Measurements from ENCODE around the gene SPECC1. TPM values are rescaled to one million over a fixed set of nuclear protein-coding genes. Genes with fewer than 3 reads are reported as not detected.

Gene SPECC1
- total and polyA plus RNA-seq, 2 donors (not counting 1 experiment from before 2014, with no cell fraction given), result 13.4 to 30.9 TPM

GRCh38 chr17:20202141-20202621 is 193.0 kb downstream of the SPECC1 start:
- H4K20me1 ChIP-seq (ENCODE audit: control insufficient read depth, extremely low read depth, insufficient read depth, low read length), result no peaks in the 10 kb centered on the region
- H3K79me2 ChIP-seq (ENCODE audit: control insufficient read depth, insufficient read depth, low read length), result no peaks in the 10 kb centered on the region
- H3K36me3 ChIP-seq (ENCODE audit: control insufficient read depth, insufficient read depth, low read length), result no peaks in the 10 kb centered on the region
- no peak overlapping the region for H3K27ac ChIP-seq (ENCODE audit: insufficient read depth, low read length)
- no peaks in the 10 kb centered on the region for H3K9me3 ChIP-seq (ENCODE audit: control insufficient read depth, insufficient read depth, low read depth, low read length)
- H2AFZ ChIP-seq (ENCODE audit: low read length), result no peak overlapping the region
- H3K4me3 ChIP-seq (replicated peaks in 1 of 4; ENCODE audit: control extremely low read depth in 1 of 4, insufficient read depth in 1 of 4, low read depth in 3 of 4, low read length in 4 of 4), result no peak overlapping the region
- no peak for DNase-seq (ENCODE audit: low read depth in 2 of 2)
- peaks cover 13% of the 10 kb centered on the region for H3K4me1 ChIP-seq (ENCODE audit: control insufficient read depth, extremely low read depth, insufficient read depth, low read length)
- H3K4me2 ChIP-seq (ENCODE audit: extremely low read depth, insufficient read depth, low read length), result no peak overlapping the region
- no peak overlapping the region for H3K9ac ChIP-seq (ENCODE audit: insufficient read depth, low read length)
- no peaks in the 10 kb centered on the region for H3K27me3 ChIP-seq (ENCODE audit: control insufficient read depth, insufficient read depth, low read length)
- no peak for TF ChIP-seq CTCF (conservative IDR thresholded peaks at IDR 0.05 in 1 of 2, IDR thresholded peaks at IDR 0.05 in 1 of 2; ENCODE audit: low read depth in 1 of 2, low read length in 2 of 2)

GRCh38 chr17:20203018-20203417 is 193.9 kb downstream of the SPECC1 start:
- H3K27me3 ChIP-seq (ENCODE audit: control insufficient read depth, insufficient read depth, low read length), result no peaks in the 10 kb centered on the region
- no peaks in the 10 kb centered on the region for H3K36me3 ChIP-seq (ENCODE audit: control insufficient read depth, insufficient read depth, low read length)
- H3K79me2 ChIP-seq (ENCODE audit: control insufficient read depth, insufficient read depth, low read length), result no peaks in the 10 kb centered on the region
- no peak overlapping the region for H3K4me2 ChIP-seq (ENCODE audit: extremely low read depth, insufficient read depth, low read length)
- H3K4me1 ChIP-seq (ENCODE audit: control insufficient read depth, extremely low read depth, insufficient read depth, low read length), result peaks cover 14% of the 10 kb centered on the region
- H2AFZ ChIP-seq (ENCODE audit: low read length), result no peak overlapping the region
- no peak for DNase-seq (ENCODE audit: low read depth in 2 of 2)
- no peak overlapping the region for H3K27ac ChIP-seq (ENCODE audit: insufficient read depth, low read length)
- H3K9me3 ChIP-seq (ENCODE audit: control insufficient read depth, insufficient read depth, low read depth, low read length), result no peaks in the 10 kb centered on the region
- TF ChIP-seq CTCF (conservative IDR thresholded peaks at IDR 0.05 in 1 of 2, IDR thresholded peaks at IDR 0.05 in 1 of 2; ENCODE audit: low read depth in 1 of 2, low read length in 2 of 2), result no peak
- TF ChIP-seq EZH2 (IDR thresholded peaks at IDR 0.05; ENCODE audit: low read length, missing control alignments), result no peak
- H4K20me1 ChIP-seq (ENCODE audit: control insufficient read depth, extremely low read depth, insufficient read depth, low read length), result no peaks in the 10 kb centered on the region
- no peak overlapping the region for H3K9ac ChIP-seq (ENCODE audit: insufficient read depth, low read length)
- H3K4me3 ChIP-seq (replicated peaks in 1 of 4; ENCODE audit: control extremely low read depth in 1 of 4, insufficient read depth in 1 of 4, low read depth in 3 of 4, low read length in 4 of 4), result no peak overlapping the region

- Histone ChIP-seq H3K4me3 (replicated peaks in 1 of 4; ENCODE audit: control extremely low read depth in 1 of 4, insufficient read depth in 1 of 4, low read depth in 3 of 4, low read length in 4 of 4) (no peak overlapping the region), H3K9me3 (ENCODE audit: control insufficient read depth, insufficient read depth, low read depth, low read length) (no peaks in the 10 kb centered on the region), H3K4me2 (ENCODE audit: extremely low read depth, insufficient read depth, low read length) (no peak overlapping the region), H3K4me1 (ENCODE audit: control insufficient read depth, extremely low read depth, insufficient read depth, low read length) (peaks cover 14% of the 10 kb centered on the region), H3K79me2 (ENCODE audit: control insufficient read depth, insufficient read depth, low read length) (no peaks in the 10 kb centered on the region), H3K27ac (ENCODE audit: insufficient read depth, low read length) (no peak overlapping the region), H3K9ac (ENCODE audit: insufficient read depth, low read length) (no peak overlapping the region), H2AFZ (ENCODE audit: low read length) (no peak overlapping the region), H3K36me3 (ENCODE audit: control insufficient read depth, insufficient read depth, low read length) (no peaks in the 10 kb centered on the region), H3K27me3 (ENCODE audit: control insufficient read depth, insufficient read depth, low read length) (no peaks in the 10 kb centered on the region), H4K20me1 (ENCODE audit: control insufficient read depth, extremely low read depth, insufficient read depth, low read length) (no peaks in the 10 kb centered on the region)
- DNase-seq (ENCODE audit: low read depth in 2 of 2), result peak in 1 of 2 donors; percentile 68
- no peak for TF ChIP-seq CTCF (conservative IDR thresholded peaks at IDR 0.05 in 1 of 2, IDR thresholded peaks at IDR 0.05 in 1 of 2; ENCODE audit: low read depth in 1 of 2, low read length in 2 of 2)
- TF ChIP-seq EZH2 (IDR thresholded peaks at IDR 0.05; ENCODE audit: low read length, missing control alignments), result no peak
These were observed 194.7 kb downstream of the SPECC1 start for GRCh38 chr17:20203761-20204263.

All from fibroblast of lung (primary cell).